Astrocyte (in vitro differentiated cells and primary cell): Measurements from ENCODE around the gene NID2.

Source experiments
- CTCF ChIP-seq: IDR thresholded peaks from 2 replicates; pipeline ENCODE4 v1.5.1; 2011; ENCODE audit warnings: low read depth, mild to moderate bottlenecking, inconsistent platforms, low read length, moderate library complexity; ENCODE audit not compliant: insufficient read depth
- EZH2 ChIP-seq: IDR thresholded peaks from 2 replicates; pipeline ENCODE4 v1.6.1; 2012; ENCODE audit warnings: mild to moderate bottlenecking, low read length, inconsistent platforms; ENCODE audit not compliant: insufficient read depth

GRCh38 chr14:52021957-52022600 is 46.8 kb downstream of the NID2 start:
- TF ChIP-seq CTCF (no peak), EZH2 (no peak)
